Tibial nerve (tissue), 4 donors: ENCODE measurements around the gene DENND1A.

Experiments used
- CTCF ChIP-seq, 5 experiments: fragments of 200-600 bp in 3 of 5; fragments of 450-650 bp in 2 of 5; sonication (generic) in 3 of 5; IDR thresholded peaks; one replicate each; pipeline ENCODE4 v1.5.1; 2016 to 2019; ENCODE audit warnings: antibody characterized with exemption in 5 of 5, mild to moderate bottlenecking in 3 of 5, moderate library complexity in 2 of 5
- EP300 ChIP-seq, 2 donors: sonication (generic); formaldehyde crosslinking; IDR thresholded peaks; one replicate each; pipeline ENCODE4 v1.6.1; 2017; ENCODE audit warnings: antibody characterized with exemption in 2 of 2, mild to moderate bottlenecking in 1 of 2
- POLR2A ChIP-seq, 2 donors: fragments of 450-650 bp; IDR thresholded peaks; one replicate each; pipeline ENCODE4 v1.6.1; 2017; ENCODE audit warnings: antibody characterized with exemption in 2 of 2, mild to moderate bottlenecking in 2 of 2, moderate library complexity in 2 of 2

DNA sequence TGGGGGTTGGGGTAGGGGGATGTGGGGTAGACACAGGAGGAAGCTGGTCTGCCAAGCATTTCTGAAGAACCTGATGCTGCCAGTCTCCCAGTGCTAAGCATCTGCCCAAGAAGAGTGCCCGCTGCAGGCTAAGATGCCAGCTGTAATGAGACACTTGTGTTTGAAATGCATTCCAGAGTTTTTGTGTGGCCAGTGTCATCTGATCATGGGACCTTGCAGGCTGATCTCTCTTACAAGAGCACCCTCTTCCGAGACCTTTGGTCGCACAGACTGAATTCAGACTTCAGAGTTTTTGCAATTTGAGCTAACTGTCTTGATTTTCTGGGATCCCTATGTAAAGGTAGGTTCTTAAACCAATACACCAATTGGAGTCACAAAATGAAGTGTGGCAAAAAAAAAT lies 58.1 kb downstream of the DENND1A start:
- no peak for TF ChIP-seq CTCF (IDR thresholded peaks at IDR 0.05)
- no peak for TF ChIP-seq EP300 (IDR thresholded peaks at IDR 0.05)
- TF ChIP-seq POLR2A (IDR thresholded peaks at IDR 0.05): no peak
